OCI-LY3 (cell line): ENCODE measurements around the gene GRID1.

Experiments used
- CTCF ChIP-seq: fragments of 200-600, 300-600 bp; sonication (generic); IDR thresholded peaks from 2 replicates; pipeline ENCODE4 v1.5.1; 2014; ENCODE audit warnings: antibody characterized with exemption, low read length, low read depth
- EZH2phosphoT487 ChIP-seq: fragments of 200-600 bp; shearing (Covaris generic); IDR thresholded peaks from 2 replicates; pipeline ENCODE4 v1.6.1; 2018; ENCODE audit warnings: antibody characterized with exemption, mixed run types, low read depth

- TF ChIP-seq CTCF: no peak
- no peak for TF ChIP-seq EZH2phosphoT487
Observed at GRCh38 chr10:85603151-85603940, 763.2 kb downstream of the GRID1 start.
